CD4-positive, CD25-positive, alpha-beta regulatory T cell (primary cell): ENCODE measurements around the gene HBQ1. TPM values are rescaled to one million over a fixed set of nuclear protein-coding genes. Genes with fewer than 3 reads are reported as not detected.
"Not testable (repeated sequence)": the region's sequence is repeated elsewhere in the genome, so short reads cannot be mapped to it uniquely, and the experiment has no call there.

Source experiments
- ATAC-seq, 2 donors: fragments of 150-1000 bp; cut with Tn5 transposase; one replicate each; pipeline ENCODE4 v1.10.0; 2021; ENCODE audit warnings: low read depth in 2 of 2, moderate number of reproducible peaks in 2 of 2, moderate library complexity in 1 of 2
- DNase-seq, 3 donors: peaks; one replicate each; pipeline versions ENCODE4 v3.0.0 to v3.0.0-alpha.2; 2012 to 2022; ENCODE audit warnings: mixed read lengths in 1 of 3
- H3K27ac ChIP-seq: one replicate; pipeline ENCODE4 v1.7.0; 2013; ENCODE audit warnings: mild to moderate bottlenecking, low read length; ENCODE audit not compliant: insufficient read depth, poor library complexity, severe bottlenecking
- H3K27me3 ChIP-seq: one replicate; pipeline ENCODE4 v1.7.0; 2013; ENCODE audit warnings: low read length; ENCODE audit not compliant: control insufficient read depth, insufficient read depth
- H3K36me3 ChIP-seq: one replicate; pipeline ENCODE4 v1.7.0; 2013; ENCODE audit warnings: mild to moderate bottlenecking, low read length, moderate library complexity; ENCODE audit not compliant: control insufficient read depth, insufficient read depth
- H3K4me1 ChIP-seq: 2 replicates; pipeline ENCODE4 v1.7.0; 2013; ENCODE audit warnings: mild to moderate bottlenecking, low read length; ENCODE audit not compliant: insufficient read depth, control insufficient read depth, poor library complexity, severe bottlenecking
- H3K4me3 ChIP-seq: one replicate; pipeline ENCODE4 v1.7.0; 2013; ENCODE audit warnings: low read depth, mild to moderate bottlenecking, low read length, moderate library complexity
- H3K9me3 ChIP-seq, 2 experiments: 1 replicate in 1 of 2; 2 replicates in 1 of 2; pipeline ENCODE4 v1.7.0; 2013; ENCODE audit warnings: low read length in 2 of 2, mild to moderate bottlenecking in 1 of 2, moderate library complexity in 1 of 2; ENCODE audit not compliant: control insufficient read depth in 2 of 2
- H3K27ac Mint-ChIP-seq, 3 donors: one replicate each; pipeline ENCODE4 v1.8.0; 2020 to 2022; ENCODE audit warnings: mild to moderate bottlenecking in 3 of 3, mixed read lengths in 3 of 3, moderate library complexity in 2 of 3
- H3K27me3 Mint-ChIP-seq: one replicate; pipeline ENCODE4 v1.8.0; 2022; ENCODE audit warnings: mild to moderate bottlenecking, mixed read lengths
- H3K36me3 Mint-ChIP-seq: one replicate; pipeline ENCODE4 v1.8.0; 2020; ENCODE audit warnings: mixed read lengths
- H3K4me1 Mint-ChIP-seq, 4 donors: one replicate each; pipeline ENCODE4 v1.8.0; 2020 to 2022; ENCODE audit warnings: mixed read lengths in 4 of 4, mild to moderate bottlenecking in 1 of 4
- H3K4me3 Mint-ChIP-seq, 4 donors: one replicate each; pipeline ENCODE4 v1.8.0; 2020 to 2022; ENCODE audit warnings: mild to moderate bottlenecking in 4 of 4, mixed read lengths in 4 of 4, moderate library complexity in 3 of 4
- H3K9me3 Mint-ChIP-seq, 7 donors: one replicate each; pipeline ENCODE4 v1.8.0; 2020 to 2022; ENCODE audit warnings: mixed read lengths in 7 of 7, mild to moderate bottlenecking in 3 of 7, moderate library complexity in 2 of 7
- polyA plus RNA-seq, 4 donors: library from polyadenylated mRNA; unstranded; fragments of 300-500 nt; fragmentation: Illumina TruSeq; gene quantifications; one replicate each; pipeline ENCODE4 v1.2.3, GENCODE V29; 2021
- total RNA-seq: library from RNA; stranded (reverse); gene quantifications from one replicate; pipeline ENCODE4 v1.2.3, GENCODE V29; 2022

The HBQ1 gene
- total and polyA plus RNA-seq, 5 donors from 2014 or later: not detected

DNA sequence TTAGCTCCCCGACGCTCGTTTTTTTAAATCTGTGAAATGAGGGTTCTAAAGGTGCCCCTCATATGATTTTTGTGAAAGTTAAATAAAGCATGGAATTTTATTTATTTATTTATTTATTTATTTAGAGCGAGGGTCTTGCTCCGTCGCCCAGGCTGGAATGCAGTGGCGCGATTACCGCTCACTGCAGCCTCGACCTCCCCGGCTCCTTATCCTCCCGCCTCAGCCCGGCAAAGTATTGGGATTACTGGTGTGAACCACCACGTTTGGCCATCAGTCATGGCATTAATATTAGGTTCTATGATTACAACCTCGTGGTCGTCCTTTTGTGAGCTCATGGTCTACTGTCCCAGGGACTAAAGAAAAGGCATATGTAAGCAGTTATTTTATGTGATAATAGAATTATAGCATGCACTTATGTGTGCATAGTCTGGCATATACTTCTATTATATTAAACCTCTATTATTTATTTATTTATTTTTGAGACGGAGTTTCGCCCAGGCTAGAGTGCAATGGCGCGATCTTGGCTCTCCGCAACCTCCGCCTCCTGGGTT lies 49.5 kb downstream of the HBQ1 start:
- H3K27me3 Mint-ChIP-seq: no peaks in the 10 kb centered on the region
- ATAC-seq (no peak), DNase-seq (no peak)
- H3K27ac ChIP-seq: peak overlapping the region; percentile 94
- peaks cover 33% of the 10 kb centered on the region for H3K4me1 ChIP-seq
- H3K9me3 ChIP-seq: no peaks in the 10 kb centered on the region
- peak overlapping the region; percentile 71 for H3K4me3 ChIP-seq
- peaks cover 23% of the 10 kb centered on the region for H3K36me3 ChIP-seq
- H3K9me3 Mint-ChIP-seq: no peaks in the 10 kb centered on the region
- H3K27ac Mint-ChIP-seq: peak overlapping the region in 2 of 3 donors; percentile 62 to 87
- H3K4me3 Mint-ChIP-seq: peak overlapping the region; percentile 86 to 93 (median 91)
- H3K4me1 Mint-ChIP-seq: peaks cover 20 to 41% (median 29%) of the 10 kb centered on the region in 4 donors
- peaks cover 22% of the 10 kb centered on the region for H3K36me3 Mint-ChIP-seq
- H3K27me3 ChIP-seq: no peaks in the 10 kb centered on the region

DNA sequence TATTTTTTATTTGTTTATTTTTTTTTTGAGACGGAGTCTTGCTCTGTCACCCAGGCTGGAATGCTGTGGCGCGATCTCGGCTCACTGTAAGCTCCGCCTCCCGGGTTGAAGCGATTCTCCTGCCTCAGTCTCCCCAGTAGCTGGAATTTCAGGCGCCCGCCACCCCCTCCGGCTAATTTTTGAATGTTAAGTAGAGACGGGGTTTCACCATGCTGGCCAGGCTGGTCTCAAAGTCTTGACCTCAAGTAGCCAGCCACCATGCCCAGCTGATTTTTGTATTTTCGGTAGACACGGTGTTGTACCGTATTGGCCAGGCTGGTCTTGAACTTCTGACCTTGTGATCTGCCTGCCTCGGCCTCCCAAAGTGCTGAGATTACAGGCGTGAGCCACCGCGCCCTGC lies 50.1 kb downstream of the HBQ1 start:
- peak overlapping the region in 2 of 4 donors; percentile 51 to 93 for H3K4me3 Mint-ChIP-seq
- H3K27me3 ChIP-seq: not testable (repeated sequence)

More for the DNA sequence above, 50.1 kb downstream of the HBQ1 start:
- Histone ChIP-seq H3K36me3 (peaks cover 20% of the 10 kb centered on the region), H3K4me1 (peaks cover 36% of the 10 kb centered on the region)
- H3K27ac ChIP-seq, H3K4me3 ChIP-seq, H3K9me3 ChIP-seq, ATAC-seq, DNase-seq, H3K27me3 Mint-ChIP-seq, H3K9me3 Mint-ChIP-seq: not testable (repeated sequence)
- H3K36me3 Mint-ChIP-seq: peaks cover 22% of the 10 kb centered on the region
- H3K27ac Mint-ChIP-seq: peak overlapping the region in 1 of 3 donors; percentile 52
- peaks cover 20 to 45% (median 34%) of the 10 kb centered on the region in 4 donors for H3K4me1 Mint-ChIP-seq

Other genes starting within 250 kb of the HBQ1 start
- gene POLR3K, start 126.9 kb upstream of the HBQ1 start, total RNA-seq: 12.7 TPM
- 10 to 100 TPM; 37.5 to 50.4 (median 48.6) TPM for gene POLR3K, start 126.9 kb upstream of the HBQ1 start, polyA plus RNA-seq
- 9.4 TPM for gene SNRNP25, start 126.6 kb upstream of the HBQ1 start, total RNA-seq
- 10 to 100 TPM; 16.6 to 29.1 (median 21.2) TPM for gene SNRNP25, start 126.6 kb upstream of the HBQ1 start, polyA plus RNA-seq
- 0.67 TPM for gene RHBDF1, start 107.8 kb upstream of the HBQ1 start, total RNA-seq
- gene RHBDF1, start 107.8 kb upstream of the HBQ1 start, polyA plus RNA-seq: not detected
- 29.2 TPM for gene MPG, start 102.2 kb upstream of the HBQ1 start, total RNA-seq
- 10 to 100 TPM; 62.2 to 82.7 (median 81.8) TPM for gene MPG, start 102.2 kb upstream of the HBQ1 start, polyA plus RNA-seq
- gene NPRL3, start 41.8 kb upstream of the HBQ1 start, total RNA-seq: 23.1 TPM
- 1 to 10 TPM; 6.5 to 9.2 (median 8.2) TPM for gene NPRL3, start 41.8 kb upstream of the HBQ1 start, polyA plus RNA-seq
- gene HBZ, start 27.8 kb upstream of the HBQ1 start, total RNA-seq: not detected
- gene HBZ, start 27.8 kb upstream of the HBQ1 start, polyA plus RNA-seq: not detected
- not detected for gene HBM, start 14.5 kb upstream of the HBQ1 start, total RNA-seq
- gene HBM, start 14.5 kb upstream of the HBQ1 start, polyA plus RNA-seq: not detected
- 0.86 TPM for gene HBA2, start 7.6 kb upstream of the HBQ1 start, total RNA-seq
- 1 to 10 TPM in 1 of 4 donors, under 1 TPM in 2, not detected in 1; 0.41 to 1.2 (median 0.99) TPM for gene HBA2, start 7.6 kb upstream of the HBQ1 start, polyA plus RNA-seq
- gene HBA1, start 3.8 kb upstream of the HBQ1 start, total RNA-seq: not detected
- gene HBA1, start 3.8 kb upstream of the HBQ1 start, polyA plus RNA-seq: under 1 TPM in 1 of 4 donors, not detected in 3; 0.41 TPM
- gene LUC7L, start 49.0 kb downstream of the HBQ1 start, total RNA-seq: 152 TPM
- 10 to 100 TPM in 1 of 4 donors, 1 to 10 TPM in 3; 8.9 to 10.9 (median 9.8) TPM for gene LUC7L, start 49.0 kb downstream of the HBQ1 start, polyA plus RNA-seq
- 26.5 TPM for gene FAM234A, start 54.4 kb downstream of the HBQ1 start, total RNA-seq
- gene FAM234A, start 54.4 kb downstream of the HBQ1 start, polyA plus RNA-seq: 10 to 100 TPM; 15.3 to 23.9 (median 21.7) TPM
- not detected for gene RGS11, start 95.5 kb downstream of the HBQ1 start, total RNA-seq
- not detected for gene RGS11, start 95.5 kb downstream of the HBQ1 start, polyA plus RNA-seq
- gene ARHGDIG, start 100.1 kb downstream of the HBQ1 start, total RNA-seq: not detected
- not detected for gene ARHGDIG, start 100.1 kb downstream of the HBQ1 start, polyA plus RNA-seq
- not detected for gene PDIA2, start 102.7 kb downstream of the HBQ1 start, total RNA-seq
- not detected for gene PDIA2, start 102.7 kb downstream of the HBQ1 start, polyA plus RNA-seq
- 45.2 TPM for gene AXIN1, start 172.3 kb downstream of the HBQ1 start, total RNA-seq
- gene AXIN1, start 172.3 kb downstream of the HBQ1 start, polyA plus RNA-seq: 1 to 10 TPM; 1.1 to 2.9 (median 1.4) TPM
- 37.8 TPM for gene MRPL28, start 190.1 kb downstream of the HBQ1 start, total RNA-seq
- 100 to 1,000 TPM in 1 of 4 donors, 10 to 100 TPM in 3; 63.0 to 109 (median 85.2) TPM for gene MRPL28, start 190.1 kb downstream of the HBQ1 start, polyA plus RNA-seq
- gene PGAP6, start 201.5 kb downstream of the HBQ1 start, total RNA-seq: 71.4 TPM
- 10 to 100 TPM in 3 of 4 donors, 1 to 10 TPM in 1; 7.8 to 45.3 (median 32.2) TPM for gene PGAP6, start 201.5 kb downstream of the HBQ1 start, polyA plus RNA-seq
- 6.7 TPM for gene NME4, start 216.7 kb downstream of the HBQ1 start, total RNA-seq
- 10 to 100 TPM; 16.2 to 29.8 (median 23.1) TPM for gene NME4, start 216.7 kb downstream of the HBQ1 start, polyA plus RNA-seq
- gene DECR2, start 221.4 kb downstream of the HBQ1 start, total RNA-seq: 4.8 TPM
- gene DECR2, start 221.4 kb downstream of the HBQ1 start, polyA plus RNA-seq: 1 to 10 TPM; 2.2 to 4.5 (median 2.7) TPM
- 34.5 TPM for gene RAB11FIP3, start 245.2 kb downstream of the HBQ1 start, total RNA-seq
- 1 to 10 TPM; 1.0 to 2.8 (median 1.5) TPM for gene RAB11FIP3, start 245.2 kb downstream of the HBQ1 start, polyA plus RNA-seq